HEK293 (cell line): ENCODE measurements around the gene NRTN.

Experiments used
- CTCF ChIP-seq: fragments of 450-650 bp; formaldehyde crosslinking; IDR thresholded peaks from 2 replicates; pipeline ENCODE4 v1.5.1; 2016; ENCODE audit warnings: missing biosample characterization, missing genetic modification characterization
- RBAK ChIP-seq: fragments of 450-650 bp; formaldehyde crosslinking; IDR thresholded peaks from 2 replicates; pipeline ENCODE4 v1.5.1; 2016; ENCODE audit warnings: missing biosample characterization, missing genetic modification characterization
- SP2 ChIP-seq: fragments of 450-650 bp; formaldehyde crosslinking; IDR thresholded peaks from 2 replicates; pipeline ENCODE4 v1.5.1; 2016; ENCODE audit warnings: missing biosample characterization, missing genetic modification characterization
- TCF7L2 ChIP-seq: IDR thresholded peaks from 2 replicates; pipeline ENCODE4 v1.6.1; 2011; ENCODE audit warnings: low read depth, mild to moderate bottlenecking, inconsistent platforms, low read length, moderate library complexity, borderline replicate concordance
- TRIM28 ChIP-seq: IDR thresholded peaks from 2 replicates; pipeline ENCODE4 v1.6.1; 2011; ENCODE audit warnings: low read length, control low read depth, borderline replicate concordance
- YY1 ChIP-seq: fragments of 450-650 bp; formaldehyde crosslinking; IDR thresholded peaks from 2 replicates; pipeline ENCODE4 v1.5.1; 2018; ENCODE audit warnings: missing biosample characterization, missing genetic modification characterization
- ZNF362 ChIP-seq: fragments of 450-650 bp; formaldehyde crosslinking; IDR thresholded peaks from 2 replicates; pipeline ENCODE4 v1.5.1; 2016; ENCODE audit warnings: missing biosample characterization, missing genetic modification characterization
- ZNF501 ChIP-seq: fragments of 450-650 bp; formaldehyde crosslinking; IDR thresholded peaks from 2 replicates; pipeline ENCODE4 v1.5.1; 2016; ENCODE audit warnings: missing biosample characterization, missing genetic modification characterization
- ZNF629 ChIP-seq: fragments of 450-650 bp; formaldehyde crosslinking; IDR thresholded peaks from 2 replicates; pipeline ENCODE4 v1.5.1; 2017; ENCODE audit warnings: missing biosample characterization, missing genetic modification characterization
- TF ChIP-seq, protein P1 (sequence below): fragments of 450-650 bp; formaldehyde crosslinking; IDR thresholded peaks from 2 replicates; pipeline ENCODE4 v1.5.1; 2017; ENCODE audit warnings: missing biosample characterization, missing genetic modification characterization

GRCh38 chr19:5804516-5805461, at the start of gene NRTN:
- TF ChIP-seq TCF7L2 (no peak), CTCF (tag by site-specific recombination) (no peak), TRIM28 (no peak), ZNF629 (tag by site-specific recombination) (no peak), SP2 (tag by site-specific recombination) (peak; percentile 38; the same call in 1 of the 2 replicates), YY1 (tag by site-specific recombination) (no peak), RBAK (no peak), ZNF501 (tag by site-specific recombination) (no peak), ZNF362 (no peak)
- TF ChIP-seq, protein P1, sequence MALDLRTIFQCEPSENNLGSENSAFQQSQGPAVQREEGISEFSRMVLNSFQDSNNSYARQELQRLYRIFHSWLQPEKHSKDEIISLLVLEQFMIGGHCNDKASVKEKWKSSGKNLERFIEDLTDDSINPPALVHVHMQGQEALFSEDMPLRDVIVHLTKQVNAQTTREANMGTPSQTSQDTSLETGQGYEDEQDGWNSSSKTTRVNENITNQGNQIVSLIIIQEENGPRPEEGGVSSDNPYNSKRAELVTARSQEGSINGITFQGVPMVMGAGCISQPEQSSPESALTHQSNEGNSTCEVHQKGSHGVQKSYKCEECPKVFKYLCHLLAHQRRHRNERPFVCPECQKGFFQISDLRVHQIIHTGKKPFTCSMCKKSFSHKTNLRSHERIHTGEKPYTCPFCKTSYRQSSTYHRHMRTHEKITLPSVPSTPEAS: no peak
